Stimulated activated CD8-positive, alpha-beta memory T cell treated with anti-CD3 and anti-CD28 coated beads, Interleukin-15, amount 100 ng/mL, for 24 hours (primary cell): ENCODE results near the gene RARB.

ENCODE experiments used
- DNase-seq: peaks from one replicate; pipeline ENCODE4 v3.0.0-alpha.2; 2020; ENCODE audit warnings: low read depth

Gene RARB

DNA sequence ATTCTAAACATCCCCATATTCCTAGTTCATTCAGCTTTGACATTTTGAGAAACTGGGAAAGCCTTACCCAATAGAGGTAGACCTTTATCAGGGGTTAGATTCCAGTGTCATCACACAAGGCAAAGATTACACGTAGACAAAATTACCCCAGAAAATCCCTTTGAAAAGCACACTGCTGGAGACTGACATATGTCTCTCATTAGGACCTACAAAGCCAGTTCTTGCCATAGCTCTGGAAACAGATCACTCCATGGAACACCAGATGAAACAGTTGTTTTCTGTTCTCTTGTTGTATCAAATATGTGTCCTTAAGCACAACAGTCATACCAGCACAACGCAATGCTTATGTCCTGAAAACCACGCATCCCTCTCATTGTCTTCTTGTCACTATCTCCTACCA is 44.7 kb downstream of the RARB start:
- no peak for DNase-seq

DNA sequence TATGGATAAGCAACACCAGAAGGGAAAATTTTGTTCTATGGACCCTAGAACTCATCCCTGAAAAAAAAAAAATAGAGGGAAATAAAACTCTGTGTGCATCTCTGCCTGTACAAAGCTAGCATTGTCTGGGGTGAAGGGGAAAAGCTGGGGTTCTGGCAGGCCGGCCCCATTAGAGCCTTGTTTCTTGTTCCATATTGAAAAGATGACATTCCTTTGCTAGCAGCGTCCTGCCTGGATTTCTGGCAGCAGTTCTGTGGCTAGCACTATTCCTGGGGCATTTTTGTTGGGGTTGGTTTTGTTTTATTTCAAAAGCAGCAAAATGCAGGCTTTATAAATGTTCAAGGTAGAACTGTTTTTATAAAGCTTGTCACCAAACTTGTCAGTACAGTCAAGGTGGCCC is 45.2 kb downstream of the RARB start:
- DNase-seq: no peak

DNA sequence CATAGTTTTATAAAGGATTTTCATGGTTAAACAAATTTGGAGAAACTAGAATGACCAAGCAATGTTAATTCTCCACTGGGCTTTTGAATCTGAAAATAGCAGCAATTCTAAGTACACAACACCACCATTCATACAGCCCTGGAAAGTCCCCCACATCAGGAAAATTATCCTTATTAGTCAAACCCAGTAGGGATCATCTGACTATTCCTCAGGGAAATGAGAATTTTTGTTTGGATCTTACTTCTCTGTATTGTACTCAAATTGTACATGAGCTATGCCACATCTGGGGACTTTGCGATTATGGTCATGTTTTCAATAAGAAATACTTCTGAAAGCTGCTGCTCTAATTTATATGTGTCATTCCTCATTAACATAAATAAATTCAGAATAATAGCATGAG is 46.0 kb downstream of the RARB start:
- no peak for DNase-seq

DNA sequence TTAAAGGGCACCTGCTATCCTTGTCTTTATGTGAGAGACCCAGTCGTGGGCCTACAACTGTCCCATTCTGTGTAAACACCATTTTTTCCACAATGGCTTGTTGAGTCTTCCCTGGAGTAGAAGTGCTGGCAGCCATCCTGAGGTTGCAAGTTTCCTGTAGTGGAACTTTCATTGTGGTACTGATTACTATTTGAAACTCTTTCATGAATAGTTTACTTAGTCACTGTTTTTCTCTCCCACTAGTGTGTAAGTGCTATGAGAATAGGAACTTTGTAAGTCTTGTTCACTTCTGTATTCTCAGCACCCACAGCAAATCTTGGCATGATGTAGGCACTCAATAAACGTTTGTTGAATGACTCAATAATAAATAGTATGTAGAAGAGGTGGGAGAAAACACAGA is 48.6 kb downstream of the RARB start:
- DNase-seq: no peak

DNA sequence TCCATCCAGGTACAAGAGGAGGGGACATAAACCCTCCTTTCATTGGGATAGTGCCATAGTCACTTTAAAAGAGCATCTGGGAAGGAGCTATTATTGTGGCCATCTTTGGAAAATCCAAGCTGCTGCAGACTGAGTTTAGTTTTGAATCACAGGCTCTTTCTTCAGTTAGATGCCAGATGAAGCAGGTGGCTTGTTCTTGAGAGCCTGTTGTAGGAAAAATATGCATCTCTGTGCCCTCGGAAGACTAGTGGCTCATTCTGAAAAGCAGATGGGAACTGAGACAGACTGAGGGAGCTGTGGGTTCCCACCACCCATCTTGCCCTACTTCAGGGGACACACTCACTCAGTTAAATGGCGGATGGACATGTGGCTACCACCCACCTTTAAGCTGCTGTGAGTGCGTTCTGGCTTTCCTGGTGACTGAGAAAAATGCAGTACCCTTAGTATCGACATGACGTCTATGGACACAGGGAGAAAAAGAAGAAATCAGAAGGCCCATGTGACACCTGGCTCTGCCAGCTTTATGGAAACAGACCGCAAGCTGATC is 50.2 kb downstream of the RARB start:
- no peak for DNase-seq

DNA sequence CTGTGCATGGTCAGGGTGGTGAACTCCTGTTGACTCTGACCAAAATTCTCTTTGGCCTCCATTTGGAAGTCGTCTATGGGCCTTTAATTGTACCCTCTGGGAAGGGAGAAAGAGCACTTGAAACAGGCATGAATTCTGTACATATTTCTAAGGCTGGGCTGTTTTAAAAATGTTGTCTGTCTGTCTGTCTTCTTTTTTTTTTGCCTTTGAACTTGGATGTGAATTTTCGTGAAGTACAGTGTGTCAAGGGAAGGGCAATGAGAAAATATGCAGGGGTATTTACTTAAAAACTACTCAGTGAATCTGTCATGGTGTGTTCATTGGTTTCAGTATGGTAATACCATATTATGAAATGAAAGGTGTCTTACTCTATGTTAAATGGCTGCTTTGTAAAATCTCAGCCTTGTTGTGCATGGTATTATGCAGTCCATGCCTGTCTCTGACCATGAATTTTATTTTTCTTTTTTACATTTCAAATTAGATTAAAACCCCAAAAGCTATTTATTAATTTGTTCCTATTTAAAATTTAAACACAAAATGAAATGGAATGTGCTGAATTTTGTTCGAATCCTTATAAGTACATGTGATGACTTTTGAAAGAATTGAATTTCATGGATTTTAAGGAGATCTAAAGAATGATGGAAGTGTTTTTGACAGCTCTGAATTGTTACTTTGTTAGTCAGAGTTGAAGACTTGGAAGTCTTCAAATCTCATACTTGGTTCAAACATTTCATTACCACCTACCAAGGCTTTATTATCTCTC is 51.1 kb downstream of the RARB start:
- DNase-seq: no peak

DNA sequence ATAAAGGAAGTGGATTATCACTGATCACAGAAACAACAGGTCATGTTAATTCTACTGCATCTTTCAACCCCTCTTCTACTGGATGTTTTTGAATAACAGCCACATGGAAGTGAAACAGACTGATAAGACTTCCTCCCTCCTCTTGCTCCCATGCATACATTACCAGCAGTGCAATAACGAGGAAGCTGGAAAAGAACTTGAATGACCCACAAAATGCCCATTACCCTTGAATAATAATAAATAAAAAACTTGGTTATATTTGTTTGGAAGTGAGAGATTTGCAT is 51.6 kb downstream of the RARB start:
- no peak for DNase-seq

DNA sequence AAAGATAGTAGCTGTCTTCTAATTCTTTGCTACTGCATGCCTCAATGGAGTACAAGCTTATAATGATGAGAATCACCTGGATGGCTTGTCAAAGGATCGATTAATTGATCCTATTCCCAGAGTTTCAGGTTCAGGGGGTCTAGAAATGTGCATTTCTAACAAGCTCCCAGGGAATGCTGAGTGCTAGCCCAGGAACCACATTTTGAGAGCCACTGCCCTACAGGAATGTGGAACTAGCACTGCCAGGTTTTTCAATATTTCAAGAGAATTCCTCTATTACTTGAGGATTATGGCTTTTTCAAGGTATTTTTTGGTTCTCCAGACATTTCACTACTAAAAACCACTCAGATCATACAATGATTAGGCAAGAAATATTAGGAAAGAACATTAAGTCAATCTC is 52.7 kb downstream of the RARB start:
- DNase-seq: no peak

DNA sequence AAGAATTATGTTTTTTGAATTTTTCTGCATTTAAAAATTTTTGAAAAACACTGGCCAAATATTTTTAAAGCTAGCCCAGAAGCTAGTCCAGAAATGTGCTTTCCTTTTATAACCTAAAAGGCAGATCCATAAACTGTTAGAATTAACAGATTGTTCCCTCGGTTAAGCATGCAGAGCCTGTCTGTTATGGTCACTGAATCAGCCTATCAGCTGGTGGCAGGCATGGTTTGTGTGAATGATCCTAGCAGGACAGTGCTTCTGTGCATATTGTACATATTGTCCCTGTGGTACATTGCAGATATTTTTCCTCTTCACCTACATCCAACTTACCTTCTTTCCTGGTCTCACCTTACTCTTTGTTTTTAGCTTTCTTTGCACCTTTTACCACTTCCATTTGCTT is 53.3 kb downstream of the RARB start:
- DNase-seq: no peak

DNA sequence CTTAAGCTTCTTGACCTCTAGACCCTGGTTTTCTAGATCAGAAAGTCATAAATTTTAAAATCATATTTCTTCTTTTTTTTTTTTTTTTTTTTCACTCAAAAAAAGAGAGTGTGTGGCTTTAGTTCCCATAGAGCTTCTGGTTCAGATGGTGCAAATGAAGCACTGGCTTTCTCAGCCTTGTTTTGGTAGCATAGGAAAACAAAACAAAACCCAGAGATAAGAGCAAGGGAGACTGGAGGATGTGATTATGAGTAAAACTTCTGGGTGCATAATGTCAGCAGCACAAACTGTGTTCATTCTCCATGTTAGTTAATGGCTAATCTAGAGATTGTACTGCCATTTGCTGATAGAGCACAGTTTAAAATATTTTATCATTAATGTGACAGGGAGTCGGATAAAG is 55.4 kb downstream of the RARB start:
- no peak for DNase-seq

DNA sequence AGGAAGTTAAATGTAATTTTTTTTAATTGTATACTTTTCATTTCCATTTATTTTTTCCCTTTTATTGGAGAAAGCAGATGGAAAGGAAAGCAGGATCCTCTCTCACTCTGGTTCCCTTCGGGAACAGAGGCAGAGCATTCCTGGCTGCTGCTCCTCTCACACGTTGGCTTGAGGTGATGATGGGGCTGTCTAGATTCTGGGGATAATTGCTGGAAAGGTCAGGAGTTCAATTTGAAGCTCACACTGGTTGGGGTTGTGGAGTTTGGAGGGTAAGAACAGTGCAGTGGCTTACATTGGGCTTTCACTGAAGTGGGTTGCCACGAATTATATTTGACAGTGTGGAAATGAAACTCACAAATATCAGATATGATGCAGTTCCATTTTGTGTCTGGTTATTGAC is 57.6 kb downstream of the RARB start:
- DNase-seq: no peak

DNA sequence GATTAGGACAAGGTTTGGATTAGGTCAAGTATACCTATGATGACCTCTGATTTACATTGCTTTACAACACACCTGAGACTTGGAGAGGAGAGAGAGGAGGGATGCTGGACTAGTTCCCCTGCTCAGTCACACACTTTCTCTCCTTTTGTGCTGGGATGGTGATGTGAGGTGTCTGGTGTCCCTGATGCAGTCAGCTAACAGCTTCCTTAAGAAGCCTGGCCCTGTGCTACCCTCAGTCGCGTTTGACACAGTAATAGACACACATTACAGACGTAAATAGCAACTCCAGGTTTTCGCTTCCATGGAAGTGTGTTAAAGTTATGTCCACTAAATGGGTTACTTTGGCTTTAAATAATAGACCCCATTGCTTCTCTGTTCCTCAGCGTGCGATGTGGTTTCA is 58.9 kb downstream of the RARB start:
- DNase-seq: no peak

DNA sequence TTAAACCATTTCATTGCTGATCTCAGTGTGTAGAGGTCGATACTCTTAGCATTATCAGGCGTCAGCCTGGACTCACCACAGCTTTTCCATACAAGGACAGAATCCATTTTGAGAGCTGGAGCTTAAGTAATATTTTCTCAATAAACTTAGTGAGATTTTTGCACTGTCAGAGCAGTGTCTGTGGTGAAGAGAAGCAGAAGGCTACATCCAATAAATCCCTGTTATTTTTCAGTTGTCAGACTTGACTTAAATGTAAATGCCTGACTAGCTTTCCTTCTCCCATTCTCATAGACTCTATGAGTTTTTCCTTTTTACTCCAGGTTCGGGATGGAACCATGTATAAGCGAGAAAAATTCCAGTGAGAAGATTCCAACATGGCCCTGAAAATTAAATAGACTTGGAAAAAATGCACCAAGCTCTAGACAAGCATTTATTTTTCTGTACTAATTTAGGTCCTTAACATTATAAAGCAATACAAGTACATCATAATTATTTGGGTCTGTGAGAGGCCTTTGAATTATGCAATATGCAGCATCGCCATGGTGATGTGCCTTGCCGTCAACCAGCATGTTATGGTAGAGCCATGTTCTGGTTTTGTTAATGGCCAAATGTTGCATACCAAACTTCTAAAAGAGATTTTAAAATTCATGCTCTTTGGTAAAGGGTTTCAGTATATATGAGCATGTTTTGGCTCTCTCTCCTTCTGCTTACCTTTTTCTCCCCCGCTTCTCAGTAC is 62.0 kb downstream of the RARB start:
- no peak for DNase-seq

DNA sequence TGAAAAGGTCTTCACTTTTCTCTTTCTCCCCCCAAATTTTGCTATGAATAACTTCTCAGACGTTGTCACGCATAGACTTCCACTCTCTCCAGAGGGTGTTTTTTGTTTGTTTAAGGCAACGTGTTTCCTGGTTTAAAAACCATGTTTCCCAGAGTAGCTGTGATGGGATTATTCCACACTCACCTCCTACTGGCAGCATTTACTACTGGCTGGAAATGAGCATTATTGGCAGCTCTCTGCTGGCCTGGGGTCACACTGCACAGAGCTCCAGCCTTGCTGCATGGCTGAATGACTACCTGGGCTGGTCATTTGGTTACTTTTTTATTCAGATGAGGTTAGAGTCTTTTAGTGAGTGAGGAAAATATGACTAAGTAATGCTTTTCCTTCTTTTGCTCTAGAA is 65.2 kb downstream of the RARB start:
- no peak for DNase-seq

DNA sequence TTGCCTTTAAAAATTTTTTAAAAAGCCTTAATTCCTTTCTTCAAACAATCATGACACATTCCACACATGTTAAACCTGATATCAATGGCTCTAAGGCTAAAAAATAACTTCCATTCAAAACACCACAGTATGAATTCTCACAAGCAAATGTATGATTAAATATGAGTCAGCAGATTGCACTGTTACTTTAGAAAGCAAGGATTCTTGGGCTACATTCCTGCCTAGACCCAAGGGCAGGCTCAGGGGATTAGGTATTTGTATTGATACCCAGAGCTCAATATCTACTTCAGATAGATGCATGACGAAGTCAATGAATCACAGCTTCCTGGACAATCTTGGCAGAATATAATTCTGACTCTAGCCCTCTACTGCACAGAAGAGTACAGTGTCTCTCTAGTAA is 65.7 kb downstream of the RARB start:
- DNase-seq: no peak

DNA sequence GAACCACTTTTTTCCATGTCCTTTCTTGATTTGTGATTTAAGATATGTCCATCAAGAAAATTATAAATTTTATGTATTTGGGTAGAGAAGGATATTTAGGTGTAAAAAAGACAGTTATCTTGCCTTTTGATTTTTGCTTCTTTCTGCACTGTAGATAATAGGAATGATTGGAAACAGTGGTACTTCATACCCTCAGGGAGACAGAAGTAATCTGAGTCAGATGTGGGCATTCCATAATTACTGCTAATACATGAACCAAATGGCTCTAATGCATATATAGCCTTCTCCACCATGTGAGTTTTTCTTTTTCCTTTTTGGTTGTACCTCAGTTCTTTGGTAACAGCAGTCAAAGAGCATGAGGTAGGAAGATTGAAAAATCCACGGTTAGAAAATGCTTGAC is 67.2 kb downstream of the RARB start:
- no peak for DNase-seq

DNA sequence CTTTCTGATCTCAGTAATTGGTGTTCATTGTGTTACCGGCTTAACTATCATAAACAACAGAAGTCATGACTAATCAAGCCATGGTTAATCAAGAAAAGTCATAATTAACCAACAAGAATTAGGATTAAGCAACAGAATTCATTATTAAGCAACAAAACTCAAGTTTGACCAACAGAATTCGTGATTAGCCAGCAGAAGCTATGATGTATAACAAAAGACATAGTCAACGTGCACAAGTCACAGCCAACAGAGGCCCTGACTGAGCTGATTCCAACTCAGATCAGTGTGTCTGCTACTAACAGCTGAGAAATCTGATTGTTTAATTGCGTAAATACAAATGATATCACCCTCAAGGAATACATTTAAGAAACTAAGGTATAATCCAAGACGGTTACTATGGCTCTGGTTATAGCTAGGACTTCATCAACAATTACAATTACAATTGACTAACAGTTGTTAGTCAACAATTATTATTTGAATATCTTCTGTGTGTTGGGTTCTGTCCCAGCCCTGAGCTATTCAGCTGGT is 67.7 kb downstream of the RARB start:
- no peak for DNase-seq

DNA sequence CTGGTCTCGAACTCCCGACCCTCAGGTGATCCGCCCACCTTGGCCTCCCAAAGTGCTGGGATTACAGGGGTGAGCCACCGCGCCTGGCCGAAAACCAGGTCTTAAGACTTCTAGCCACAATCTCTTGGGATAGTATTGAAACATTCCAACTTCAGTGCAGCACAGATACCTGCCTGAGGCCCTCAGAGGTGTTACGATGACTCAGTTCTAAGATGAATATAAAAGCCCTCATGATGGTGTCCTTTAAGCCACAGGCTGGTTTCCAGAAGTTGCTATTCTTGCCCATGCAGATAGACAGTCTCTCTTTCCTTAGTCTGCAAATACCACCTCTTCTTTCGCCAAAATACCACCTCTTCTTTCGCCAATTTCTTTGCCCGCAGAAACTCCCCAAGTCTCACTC is 69.0 kb downstream of the RARB start:
- DNase-seq: no peak

DNA sequence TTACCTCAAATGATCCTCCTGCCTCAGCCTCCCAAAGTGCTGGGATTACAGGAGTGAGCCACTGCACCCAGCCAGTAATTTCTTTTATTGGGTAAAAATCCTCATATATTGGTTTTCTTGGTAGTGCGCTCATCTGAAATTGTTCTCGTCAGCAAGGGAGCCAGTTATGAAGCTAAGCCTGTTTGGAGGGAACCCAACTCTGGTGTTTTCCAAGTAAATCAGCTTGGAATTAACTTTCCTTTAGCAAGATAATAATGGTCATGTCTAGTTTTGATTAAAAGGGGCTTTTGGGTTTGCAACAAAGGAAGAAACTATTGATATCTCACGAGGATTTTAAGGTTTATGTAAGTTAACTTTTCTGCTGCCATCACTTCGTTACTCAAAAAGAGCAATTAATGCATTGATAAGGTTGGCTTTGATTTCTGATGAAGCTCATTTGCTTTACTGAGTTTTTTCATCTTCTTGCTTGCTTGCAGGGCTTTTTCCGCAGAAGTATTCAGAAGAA is 72.7 kb downstream of the RARB start:
- no peak for DNase-seq

DNA sequence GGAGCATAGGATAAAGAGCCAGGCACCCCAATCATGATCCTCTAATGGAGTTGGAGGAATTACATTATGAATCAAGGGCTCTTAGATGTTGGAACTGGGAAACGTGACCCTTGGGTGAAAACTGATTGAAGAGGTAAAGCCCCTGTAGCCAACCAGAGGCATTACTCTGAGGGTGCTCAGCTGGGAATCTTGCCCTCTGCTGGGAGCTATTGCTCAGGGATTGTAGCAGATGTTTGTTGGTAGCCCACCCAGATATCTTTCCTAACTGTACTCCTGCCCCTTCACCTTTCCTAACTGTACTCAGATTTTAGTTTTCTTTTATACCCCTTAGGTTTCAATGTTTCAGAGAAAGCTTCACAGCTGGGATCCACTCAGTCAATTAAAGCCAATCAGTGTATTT is 74.2 kb downstream of the RARB start:
- DNase-seq: no peak

DNA sequence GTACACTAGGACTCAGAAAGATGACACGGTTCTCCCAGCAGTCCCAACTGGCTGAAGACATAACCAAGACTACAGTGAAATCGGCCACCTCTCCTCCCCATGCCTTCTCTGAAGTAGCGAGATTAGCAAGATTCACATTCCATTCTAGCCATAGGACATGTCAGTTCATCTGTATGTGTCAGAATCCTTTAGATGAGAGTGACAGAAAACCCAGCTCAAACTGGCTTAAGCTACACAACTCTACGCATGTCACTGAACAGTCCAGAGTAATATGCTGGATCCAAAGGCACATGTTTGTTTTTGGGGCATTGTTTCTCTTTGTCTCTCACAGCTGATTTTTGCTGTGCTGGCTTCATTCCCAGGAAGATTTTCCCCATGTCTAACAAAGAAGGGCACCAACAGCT is 75.8 kb downstream of the RARB start:
- DNase-seq: no peak

DNA sequence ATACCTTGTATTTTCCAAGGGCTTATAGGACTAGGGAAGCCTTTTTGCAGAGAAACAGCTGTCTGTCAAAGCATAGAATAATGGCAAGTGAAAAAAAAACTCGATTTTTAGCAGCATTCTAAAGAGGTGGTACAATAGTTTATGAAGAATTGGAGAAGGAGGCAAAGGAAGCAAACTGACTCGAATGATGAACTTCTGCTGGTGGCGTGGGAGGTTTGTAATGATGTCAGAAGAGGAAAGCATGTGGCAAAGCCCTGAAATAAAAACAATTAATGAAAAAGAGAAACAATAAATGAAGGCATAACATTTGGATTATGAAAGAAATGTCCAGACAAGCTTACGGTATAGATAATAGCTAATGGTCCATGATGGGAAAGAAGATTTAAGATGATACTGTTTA is 77.5 kb downstream of the RARB start:
- no peak for DNase-seq

DNA sequence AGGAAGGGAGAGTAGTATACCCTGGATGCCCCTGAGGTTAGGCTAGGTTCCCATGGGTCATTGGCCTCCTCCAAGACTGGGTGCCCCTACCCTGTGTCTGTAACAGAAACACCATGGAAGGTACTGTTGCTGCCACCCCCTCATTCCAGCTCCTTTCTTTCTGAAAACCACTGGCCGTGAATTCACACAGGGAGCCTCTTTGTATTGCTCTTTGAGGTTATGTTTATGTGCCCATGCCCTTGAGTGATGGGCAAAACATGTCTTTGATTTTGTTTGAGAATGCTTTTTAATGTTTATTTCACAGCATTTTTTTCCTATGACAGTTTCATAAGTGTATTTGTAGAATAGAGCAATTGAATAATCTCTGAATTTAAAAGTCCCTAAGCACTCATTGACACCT is 79.7 kb downstream of the RARB start:
- DNase-seq: no peak

DNA sequence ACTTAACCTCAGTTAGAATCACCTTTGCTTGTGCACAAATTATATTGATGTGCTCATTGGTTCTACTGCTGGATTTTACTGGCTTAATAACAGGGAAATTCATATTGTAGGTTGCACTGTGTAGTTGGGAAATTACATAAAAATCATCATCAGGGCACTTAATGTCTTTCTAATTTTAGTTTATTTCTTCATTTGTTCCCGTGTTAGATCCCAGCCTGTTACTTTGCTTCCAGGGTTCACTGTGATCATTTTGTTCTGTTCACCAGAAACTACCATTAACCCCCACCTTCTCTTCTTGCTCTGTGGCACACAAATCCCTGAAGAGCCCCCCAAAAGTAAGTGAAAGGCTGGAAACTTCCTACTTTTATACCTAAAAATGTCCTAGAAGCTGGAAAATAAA is 80.4 kb downstream of the RARB start:
- DNase-seq: no peak
